GM19193 (cell line): ENCODE results near the gene CPA3.

ENCODE experiments used
- POLR2A ChIP-seq: IDR thresholded peaks from 4 replicates; pipeline ENCODE4 v1.6.1; 2011; ENCODE audit not compliant: insufficient read depth, insufficient read length; ENCODE audit errors: extremely low read depth

CPA3 gene

DNA sequence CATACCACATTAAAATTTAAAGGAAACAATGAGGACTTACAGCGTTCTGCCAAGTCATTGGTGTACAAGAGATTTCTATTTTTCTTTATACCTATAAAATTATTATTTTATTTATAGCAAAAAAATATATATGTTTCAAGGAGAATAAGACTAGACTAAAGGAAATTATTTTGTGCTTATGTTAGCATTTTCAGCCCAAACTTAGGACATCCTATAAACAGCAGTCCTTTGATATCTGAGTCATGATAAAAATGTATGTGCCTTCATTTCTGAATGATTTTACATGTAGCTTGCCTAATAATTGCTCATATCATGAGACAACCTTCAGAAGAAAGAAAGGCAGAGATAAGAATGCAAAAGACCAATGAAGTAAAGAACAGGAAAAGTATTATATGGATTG is 16.7 kb upstream of the CPA3 start:
- no peak for TF ChIP-seq POLR2A

DNA sequence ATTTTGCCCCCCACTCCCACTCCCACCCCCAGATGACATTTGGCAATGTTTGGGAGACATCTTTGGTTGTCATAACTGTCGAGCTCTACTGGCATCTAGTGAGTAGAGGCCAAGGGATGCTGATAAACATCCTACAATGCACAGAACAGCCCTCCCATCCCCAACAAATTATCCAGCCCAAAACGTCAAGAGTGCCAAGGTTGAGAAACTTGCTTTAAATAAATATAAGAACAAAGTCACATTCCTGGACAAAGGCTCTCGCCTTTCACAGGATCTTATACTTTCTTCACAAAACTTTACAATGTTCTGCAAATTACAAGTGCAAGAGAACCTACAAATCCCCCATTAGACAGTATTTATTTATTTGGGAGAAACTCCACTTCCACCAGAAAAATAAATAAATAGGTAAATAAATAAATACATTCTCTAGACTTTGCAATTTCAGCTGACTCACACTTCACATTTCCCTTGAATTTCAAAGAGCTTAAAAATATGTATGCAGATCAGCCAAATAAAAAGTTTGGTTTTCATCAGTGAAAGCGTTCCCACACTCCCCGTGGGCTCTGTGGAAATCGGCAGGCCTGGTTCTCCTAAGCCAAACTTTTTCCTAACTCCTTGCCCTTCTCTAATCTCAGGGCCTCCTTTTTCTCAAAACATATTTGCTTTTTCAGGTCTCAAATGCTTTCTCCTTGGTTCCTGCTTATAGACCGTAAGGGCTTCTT is 12.7 kb upstream of the CPA3 start:
- TF ChIP-seq POLR2A: no peak

DNA sequence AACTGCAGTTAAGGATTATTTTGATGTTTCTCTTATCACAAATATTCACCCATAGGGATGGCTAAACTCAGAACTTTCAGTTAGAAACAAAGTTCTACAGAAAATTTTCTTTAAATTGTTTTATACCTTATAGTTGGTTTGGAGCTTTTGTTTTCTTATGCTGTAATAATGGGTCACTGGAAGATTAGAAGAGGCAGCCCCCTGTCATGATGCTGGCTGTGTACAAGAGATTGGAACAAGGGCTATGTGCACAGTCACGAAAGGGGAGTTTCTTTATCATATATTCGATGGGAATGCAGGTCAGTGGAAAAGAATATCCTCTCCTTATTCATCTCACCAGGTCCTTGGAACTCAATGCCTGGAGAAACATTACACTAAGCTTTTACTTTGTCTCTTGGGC is 12.0 kb upstream of the CPA3 start:
- TF ChIP-seq POLR2A: no peak

DNA sequence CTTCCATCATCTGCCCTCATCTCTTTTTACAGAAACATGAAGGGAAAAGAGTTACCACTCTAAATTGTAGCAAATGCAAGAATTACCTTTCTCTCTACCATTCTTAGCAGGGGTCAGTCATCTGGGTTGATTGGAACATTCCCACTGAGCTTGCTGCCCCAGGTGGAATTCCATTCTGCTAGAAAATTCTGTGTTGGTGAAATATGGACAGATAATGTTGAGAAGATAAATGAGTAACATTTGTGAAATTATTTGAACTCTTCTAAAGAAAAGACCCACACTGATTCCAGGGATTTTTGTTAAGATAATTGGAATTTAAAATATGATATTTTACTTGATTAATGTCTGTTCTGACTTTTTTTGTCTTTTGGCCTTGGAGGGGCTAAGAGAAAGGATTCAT is 11.0 kb upstream of the CPA3 start:
- no peak for TF ChIP-seq POLR2A

DNA sequence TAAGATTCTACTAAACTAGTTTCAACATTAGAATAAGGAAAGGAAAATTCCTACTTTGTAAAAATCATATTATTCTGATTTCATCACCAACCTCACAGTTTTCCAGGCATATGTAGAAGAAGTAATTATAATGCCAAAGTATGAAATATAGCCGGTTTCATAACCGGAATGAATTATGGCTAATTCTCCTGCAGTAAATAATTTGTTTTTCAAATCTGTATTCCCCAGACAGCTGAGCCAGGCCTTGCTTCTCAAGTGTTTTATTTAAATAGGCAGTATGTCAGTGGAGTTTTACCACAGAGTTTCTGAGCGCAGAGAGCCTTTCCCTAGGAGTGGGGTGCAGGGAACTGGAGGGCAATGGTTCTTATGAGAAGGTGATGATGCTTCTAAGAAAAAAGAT is 8.7 kb upstream of the CPA3 start:
- no peak for TF ChIP-seq POLR2A

DNA sequence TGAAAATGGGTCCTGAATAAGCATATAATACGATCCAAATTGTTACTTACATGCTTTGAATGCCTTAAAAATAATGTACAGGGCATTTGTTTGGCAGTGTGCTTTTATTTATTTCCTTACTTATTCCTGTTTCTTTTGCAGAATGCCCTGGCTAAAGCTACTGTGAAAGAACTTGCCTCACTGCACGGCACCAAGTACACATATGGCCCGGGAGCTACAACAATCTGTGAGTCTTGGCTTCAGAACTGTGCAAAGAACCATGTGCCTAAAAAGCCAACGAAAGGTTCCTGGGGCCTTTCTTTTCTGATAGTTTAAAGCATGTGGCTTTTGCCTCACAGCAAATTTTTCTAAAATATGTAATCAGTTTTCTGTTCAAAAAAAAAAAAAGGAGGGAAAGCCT is 7.8 kb upstream of the CPA3 start:
- TF ChIP-seq POLR2A: no peak

DNA sequence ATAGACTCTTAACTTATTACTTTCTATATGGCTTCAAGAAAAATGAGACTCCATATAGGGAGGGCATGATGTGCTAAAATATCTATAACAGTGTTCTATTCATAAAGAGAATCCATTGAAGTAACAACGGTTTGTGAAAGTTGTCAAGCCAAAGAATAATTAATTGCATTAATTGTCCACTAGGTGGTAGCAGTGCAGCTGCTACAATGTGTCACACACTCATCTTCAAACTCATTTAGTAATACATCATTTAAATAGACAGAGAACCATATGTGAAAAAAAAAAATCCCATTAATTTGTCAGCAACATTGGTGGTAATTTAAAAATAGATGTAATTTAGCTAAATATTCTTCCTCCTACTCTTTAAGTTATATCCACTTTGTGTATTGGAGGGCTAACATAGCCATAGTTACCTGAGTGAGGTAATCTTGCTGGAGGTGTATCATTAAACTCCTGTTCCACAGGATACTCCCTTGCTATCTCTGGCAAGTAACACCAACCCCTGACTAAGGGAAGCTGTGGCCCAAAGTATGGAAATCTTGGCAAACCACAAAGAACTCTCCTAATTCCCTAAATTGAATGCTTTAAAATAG is 3.7 kb upstream of the CPA3 start:
- TF ChIP-seq POLR2A: no peak

DNA sequence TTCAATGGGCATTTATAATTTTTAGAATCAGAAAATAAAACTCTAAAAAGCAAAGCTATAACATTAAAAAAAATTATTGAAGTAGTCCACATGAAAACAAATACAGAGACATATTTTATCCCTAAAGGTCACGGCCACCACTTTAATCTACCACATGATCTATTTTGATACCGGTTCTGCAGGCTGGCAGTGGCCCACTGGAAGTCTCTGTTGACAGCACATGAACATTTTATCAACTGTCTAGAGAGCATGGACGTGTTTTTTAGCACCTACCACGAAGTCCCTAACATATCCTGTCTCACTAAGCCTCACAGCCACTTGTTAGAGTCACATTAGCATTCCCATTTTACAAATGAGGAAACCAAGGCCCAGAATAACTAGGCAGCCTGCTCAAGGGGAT is 1.8 kb upstream of the CPA3 start:
- TF ChIP-seq POLR2A: no peak

DNA sequence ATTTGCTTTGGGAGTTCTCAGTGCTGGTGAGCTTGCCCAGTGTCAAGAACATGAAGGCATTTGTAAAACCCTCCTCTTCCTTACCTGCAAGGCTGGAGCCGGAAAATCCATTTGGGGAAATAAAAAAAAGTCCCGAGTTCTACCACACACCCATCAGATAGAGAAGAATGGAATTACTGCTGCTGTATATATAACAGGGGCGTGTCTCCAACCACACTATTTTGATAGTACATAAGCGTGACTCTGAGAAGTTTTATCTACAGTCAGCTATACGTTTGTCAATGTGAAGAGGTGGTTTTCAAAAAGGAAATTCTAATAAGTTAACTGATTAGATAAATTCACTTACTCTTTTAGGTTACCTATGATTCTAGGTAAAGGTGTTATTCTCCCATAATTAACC is 1.3 kb upstream of the CPA3 start:
- TF ChIP-seq POLR2A: no peak

DNA sequence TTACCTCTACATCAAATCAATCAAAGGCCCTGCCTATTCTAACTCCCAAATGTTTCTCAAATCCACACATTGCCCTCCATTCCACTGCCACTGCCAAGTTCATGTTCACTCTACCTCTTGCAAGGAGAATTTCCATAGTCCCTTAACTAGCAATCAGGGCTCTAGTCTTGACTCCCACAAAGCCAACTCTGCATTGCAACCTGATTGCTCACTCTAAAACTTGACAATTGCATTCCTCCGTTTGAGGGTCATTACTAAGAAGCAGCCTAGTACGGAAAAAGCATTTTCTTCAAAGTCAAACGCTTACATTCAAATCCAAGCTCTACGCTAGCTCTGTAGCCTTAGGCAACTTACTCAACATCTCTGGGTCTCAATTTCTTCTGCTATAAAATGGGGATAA is 1.2 kb downstream of the CPA3 start:
- no peak for TF ChIP-seq POLR2A

DNA sequence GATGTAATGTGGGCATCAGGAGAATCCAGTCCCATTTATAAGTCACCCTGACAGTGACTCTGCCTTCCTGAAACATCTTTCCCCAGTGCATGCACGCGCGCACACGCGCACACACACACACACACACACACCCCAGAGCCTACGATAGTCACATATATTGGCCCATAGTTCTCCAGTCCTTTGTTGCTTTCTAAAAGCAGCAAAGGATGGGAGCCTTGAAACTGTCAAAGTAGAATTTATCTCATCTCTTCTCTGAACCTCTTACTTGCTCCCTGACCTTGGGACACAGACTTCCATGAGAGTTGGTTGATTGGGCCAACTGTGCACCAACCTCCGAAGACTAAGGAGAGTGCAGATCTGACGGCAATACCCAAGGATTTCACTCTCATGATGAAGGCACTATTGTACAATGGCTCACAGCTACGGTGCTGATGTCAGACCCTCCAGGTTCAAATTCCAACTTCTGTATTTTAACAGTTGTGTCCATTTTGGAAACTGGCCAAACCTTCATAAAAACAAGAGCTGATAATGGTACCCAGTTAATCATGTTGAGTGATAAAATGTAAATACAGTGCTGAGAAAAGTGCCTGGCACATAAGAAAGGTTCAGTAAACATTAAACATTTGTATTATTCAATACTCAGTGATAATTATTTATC is 8.3 kb downstream of the CPA3 start:
- no peak for TF ChIP-seq POLR2A

DNA sequence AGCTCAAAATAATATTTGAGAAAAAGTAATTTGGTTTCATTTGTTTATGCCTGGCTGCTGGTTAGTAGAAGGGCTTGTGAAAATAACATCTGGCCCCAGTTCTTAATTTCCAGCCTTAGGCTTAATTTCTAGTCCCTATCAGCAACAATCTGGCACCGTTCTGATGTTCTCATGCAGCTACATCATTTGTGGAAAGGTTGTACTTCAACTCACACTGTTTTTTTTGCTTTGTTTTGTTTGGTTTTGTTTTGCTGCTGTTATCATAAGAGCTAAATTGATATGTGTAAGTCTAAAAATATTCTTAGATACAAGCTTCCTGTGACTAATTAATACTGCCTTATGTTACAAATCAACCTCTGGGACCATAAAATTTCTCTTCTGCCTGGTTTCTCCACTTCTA is 8.9 kb downstream of the CPA3 start:
- no peak for TF ChIP-seq POLR2A

DNA sequence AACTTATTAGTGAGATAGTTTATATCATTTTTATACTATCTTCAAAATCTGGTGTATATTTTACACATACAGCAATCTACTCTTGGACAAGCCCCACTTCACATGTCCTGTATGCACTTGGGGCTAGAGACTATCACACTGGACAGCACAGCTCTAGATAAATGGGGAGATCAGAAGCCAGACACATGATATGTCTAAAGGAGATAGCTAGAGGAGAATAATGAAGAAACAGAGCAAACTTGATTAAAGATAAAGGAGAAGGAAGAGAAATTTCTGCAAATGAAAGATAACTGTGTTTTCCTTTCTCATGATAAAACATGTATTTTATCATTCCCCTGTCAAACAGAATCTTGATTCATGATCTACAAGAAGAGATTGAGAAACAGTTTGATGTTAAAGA is 13.0 kb downstream of the CPA3 start:
- TF ChIP-seq POLR2A: no peak

DNA sequence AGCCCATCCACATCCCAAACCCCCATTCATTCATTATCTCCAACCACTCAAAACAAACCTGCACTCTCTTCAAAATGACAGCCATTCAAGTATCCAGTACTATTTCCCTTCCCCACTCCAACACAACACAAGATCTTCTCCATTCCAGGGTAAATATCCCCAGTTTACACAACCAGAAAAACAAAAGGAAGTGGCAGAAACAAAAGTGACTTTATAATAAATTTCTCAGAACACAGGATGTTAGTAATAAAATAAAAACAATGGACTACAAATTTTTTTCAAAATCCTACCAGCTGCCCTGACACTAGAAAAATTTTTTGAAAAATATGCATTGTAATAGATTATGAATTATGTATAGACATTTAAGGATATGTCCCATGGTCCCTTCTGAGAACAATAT is 14.2 kb downstream of the CPA3 start:
- TF ChIP-seq POLR2A: no peak

DNA sequence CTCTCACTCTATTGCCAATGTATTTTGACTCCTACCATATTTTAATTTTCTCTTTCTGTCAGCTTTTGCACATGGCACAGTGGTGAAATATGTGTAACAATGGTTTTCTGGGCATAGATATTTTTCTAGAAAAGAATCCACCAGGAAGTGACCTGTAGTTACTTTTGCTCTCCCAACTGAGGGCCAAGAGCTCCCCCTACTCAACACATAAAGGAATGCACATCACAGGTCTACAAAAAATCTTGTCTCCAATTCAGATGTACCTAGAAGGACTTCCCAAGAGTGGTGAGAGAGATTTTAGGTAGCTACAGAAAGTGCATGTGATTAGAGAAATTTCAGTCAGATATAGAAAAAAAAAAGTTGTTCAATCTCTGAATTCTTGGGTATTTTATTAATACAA is 15.6 kb downstream of the CPA3 start:
- no peak for TF ChIP-seq POLR2A

DNA sequence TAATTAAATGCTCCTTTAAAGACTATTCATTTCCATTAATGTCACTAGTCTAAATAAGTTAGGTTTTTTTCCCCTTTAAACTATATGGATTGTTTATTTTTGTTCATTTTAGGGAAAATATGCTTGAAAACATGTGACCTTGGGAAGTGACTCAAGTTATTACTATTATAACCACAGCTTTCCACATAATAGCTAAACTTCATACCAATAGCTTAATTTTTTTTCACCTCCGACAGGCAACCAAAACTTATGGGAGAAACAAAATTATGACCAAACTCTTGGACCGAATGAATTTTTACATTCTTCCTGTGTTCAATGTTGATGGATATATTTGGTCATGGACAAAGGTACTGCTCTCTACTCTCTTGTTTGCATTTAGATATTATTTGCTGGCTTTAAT is 16.2 kb downstream of the CPA3 start:
- no peak for TF ChIP-seq POLR2A
